ENCODE results near the gene STS. TPM values are rescaled to one million over a fixed set of nuclear protein-coding genes. Genes with fewer than 3 reads are reported as not detected.

STS gene
- total RNA-seq, 2 donors from 2014 or later, result 15.1 to 20.0 TPM

- H3K9me3 ChIP-seq, result no peaks in the 10 kb centered on the region
- no peak for DNase-seq
- H3K4me3 ChIP-seq, result no peak overlapping the region
- H3K27me3 ChIP-seq, result no peaks in the 10 kb centered on the region
- intact Hi-C loops (cut with DNase I), result no loop called here
- no peak overlapping the region for H3K9ac ChIP-seq (ENCODE audit: low read depth in 2 of 2, low read length in 2 of 2)
- no peak for TF ChIP-seq CTCF (IDR thresholded peaks at IDR 0.05)
- no peaks in the 10 kb centered on the region for H3K36me3 ChIP-seq
- no peaks in the 10 kb centered on the region for H3K4me1 ChIP-seq
- no peak overlapping the region for H3K27ac ChIP-seq
These were observed 7.7 kb downstream of the STS start for GRCh38 chrX:7155163-7155562.

- no peak for TF ChIP-seq CTCF (IDR thresholded peaks at IDR 0.05)
- intact Hi-C loops (cut with DNase I), result no loop called here
These were observed 9.4 kb downstream of the STS start for GRCh38 chrX:7156879-7157278.

GRCh38 chrX:7158468-7158990, 11.0 kb downstream of the STS start:
- no peak for DNase-seq
- Histone ChIP-seq H3K27me3 (no peaks in the 10 kb centered on the region), H3K9me3 (no peaks in the 10 kb centered on the region), H3K36me3 (no peaks in the 10 kb centered on the region), H3K4me1 (no peaks in the 10 kb centered on the region), H3K4me3 (no peak overlapping the region), H3K27ac (no peak overlapping the region), H3K9ac (ENCODE audit: low read depth in 2 of 2, low read length in 2 of 2) (no peak overlapping the region)
- no peak for TF ChIP-seq CTCF (IDR thresholded peaks at IDR 0.05)
- intact Hi-C loops (cut with DNase I), result no loop called here

More at GRCh38 chrX:7156879-7157278, 9.4 kb downstream of the STS start:
- Histone ChIP-seq H3K9ac (ENCODE audit: low read depth in 2 of 2, low read length in 2 of 2) (no peak overlapping the region), H3K4me1 (no peaks in the 10 kb centered on the region), H3K27me3 (no peaks in the 10 kb centered on the region), H3K4me3 (no peak overlapping the region), H3K36me3 (no peaks in the 10 kb centered on the region), H3K27ac (no peak overlapping the region), H3K9me3 (no peaks in the 10 kb centered on the region)
- DNase-seq, result no peak

- DNase-seq, result no peak
- no peak overlapping the region for H3K9ac ChIP-seq (ENCODE audit: low read depth in 2 of 2, low read length in 2 of 2)
- no peak overlapping the region for H3K27ac ChIP-seq
- TF ChIP-seq CTCF (IDR thresholded peaks at IDR 0.05), result no peak
- H3K4me1 ChIP-seq, result no peaks in the 10 kb centered on the region
- H3K27me3 ChIP-seq, result no peaks in the 10 kb centered on the region
- H3K4me3 ChIP-seq, result no peak overlapping the region
- no peaks in the 10 kb centered on the region for H3K9me3 ChIP-seq
- H3K36me3 ChIP-seq, result no peaks in the 10 kb centered on the region
- intact Hi-C loops (cut with DNase I), result no loop called here
These were observed 11.8 kb downstream of the STS start for GRCh38 chrX:7159149-7159861.

GRCh38 chrX:7163146-7163677, 15.7 kb downstream of the STS start:
- H3K27ac ChIP-seq, result no peak overlapping the region
- TF ChIP-seq CTCF (IDR thresholded peaks at IDR 0.05), result no peak

More at GRCh38 chrX:7163146-7163677, 15.7 kb downstream of the STS start:
- Histone ChIP-seq H3K36me3 (no peaks in the 10 kb centered on the region), H3K9me3 (no peaks in the 10 kb centered on the region), H3K4me1 (no peaks in the 10 kb centered on the region), H3K4me3 (no peak overlapping the region), H3K9ac (ENCODE audit: low read depth in 2 of 2, low read length in 2 of 2) (no peak overlapping the region), H3K27me3 (no peaks in the 10 kb centered on the region)
- no peak for DNase-seq
- intact Hi-C loops (cut with DNase I), result no loop called here

All from colonic mucosa (tissue), 4 donors.